Esophagus muscularis mucosa (tissue), 4 donors: ENCODE measurements around the gene CREBRF. TPM values are rescaled to one million over a fixed set of nuclear protein-coding genes. Genes with fewer than 3 reads are reported as not detected.

Experiments
- DNase-seq: peaks from one replicate; pipeline ENCODE4 v3.0.0-alpha.2; 2017; ENCODE audit errors: extremely low spot score
- H3K27ac ChIP-seq, 4 donors: fragments of 200-600 bp; sonication (generic); replicated peaks in 1 of 4; 1 replicate in 3 of 4; 2 replicates in 1 of 4; pipeline ENCODE4 v1.5.1; 2016 to 2019; ENCODE audit warnings: mild to moderate bottlenecking in 1 of 4
- H3K27me3 ChIP-seq, 4 donors: fragments of 200-600 bp; sonication (generic); one replicate each; pipeline versions ENCODE4 v1.5.1 to v1.6.0; 2016 to 2019
- H3K36me3 ChIP-seq, 4 donors: fragments of 200-600 bp; sonication (generic); one replicate each; pipeline ENCODE4 v1.5.1; 2016 to 2019
- H3K4me1 ChIP-seq, 4 donors: fragments of 200-600 bp; sonication (generic); one replicate each; pipeline ENCODE4 v1.5.1; 2016 to 2019
- H3K4me3 ChIP-seq, 4 donors: fragments of 200-600 bp; sonication (generic); 1 replicate in 2 of 4; 2 replicates in 2 of 4; pipeline ENCODE4 v1.5.1; 2016 to 2019; ENCODE audit warnings: mild to moderate bottlenecking in 4 of 4, moderate library complexity in 1 of 4
- H3K9me3 ChIP-seq, 4 donors: fragments of 200-600 bp; sonication (generic); 1 replicate in 3 of 4; 2 replicates in 1 of 4; pipeline ENCODE4 v1.5.1; 2016 to 2019
- CTCF ChIP-seq, 3 experiments: fragments of 200-600 bp in 2 of 3; fragments of 450-650 bp in 1 of 3; sonication (generic) in 2 of 3; IDR thresholded peaks; one replicate each; pipeline ENCODE4 v1.5.1; 2017 to 2019; ENCODE audit warnings: antibody characterized with exemption in 3 of 3, mild to moderate bottlenecking in 2 of 3, moderate library complexity in 1 of 3
- EP300 ChIP-seq: sonication (generic); formaldehyde crosslinking; IDR thresholded peaks from one replicate; pipeline ENCODE4 v1.6.1; 2017; ENCODE audit warnings: antibody characterized with exemption
- POLR2A ChIP-seq: fragments of 450-650 bp; IDR thresholded peaks from one replicate; pipeline ENCODE4 v1.6.1; 2017; ENCODE audit warnings: antibody characterized with exemption, moderate library complexity, mild to moderate bottlenecking, low read depth
- POLR2AphosphoS5 ChIP-seq, 2 donors: sonication (generic); formaldehyde crosslinking; IDR thresholded peaks; one replicate each; pipeline ENCODE4 v1.6.1; 2017; ENCODE audit warnings: antibody characterized with exemption in 2 of 2
- WGBS: methylation state at CpG from one replicate; pipeline ENCODE4 v1.1.5; 2018; 5-methylcytosine and 5-hydroxymethylcytosine counted together
- intact Hi-C: fragments of 100-400 bp; cut with DNase I; formaldehyde crosslinking; loops from one replicate; pipeline ENCODE4 v1.15.1; 2023
- total RNA-seq, 4 donors: library from RNA; depleted of rRNA; stranded (reverse); fragments of >200 nt; gene quantifications; one replicate each; pipeline versions ENCODE4 v1.1.0 to v1.2.1, GENCODE V29; 2016

CREBRF gene
- total RNA-seq: 10 to 100 TPM; 37.8 to 76.5 (median 46.3) TPM

GRCh38 chr5:173055983-173056782 is at the start of gene CREBRF:
CREBRF (plus strand) TSS chr5:173056352; CDS start chr5:173080776, 24,424 bp downstream.
- Histone ChIP-seq H3K27ac (peak within 1 kb of the TSS; percentile 96 to 100 (median 98)), H3K4me1 (peaks cover 26 to 46% (median 41%) of the 10 kb centered on the region in 4 donors), H3K9me3 (no peaks in the 10 kb centered on the region), H3K4me3 (peak within 1 kb of the TSS; percentile 88 to 100 (median 96)), H3K27me3 (peaks cover 0 to 4% (median 0%) of the 10 kb centered on the region in 4 donors), H3K36me3 (no peaks in the 10 kb centered on the region)
- WGBS: 0% methylated on average over 33 of the region's 74 CpGs
- TF ChIP-seq POLR2A (no peak), POLR2AphosphoS5 (IDR thresholded peaks at IDR 0.05) (peak; percentile 83 to 96)
- intact Hi-C loops: loop anchor here (2.0 to 10.0 kb wide), 2 partner anchors 71 to 89 kb away; partner anchors contain the start of gene BNIP1
- peak; percentile 100 for DNase-seq

DNA sequence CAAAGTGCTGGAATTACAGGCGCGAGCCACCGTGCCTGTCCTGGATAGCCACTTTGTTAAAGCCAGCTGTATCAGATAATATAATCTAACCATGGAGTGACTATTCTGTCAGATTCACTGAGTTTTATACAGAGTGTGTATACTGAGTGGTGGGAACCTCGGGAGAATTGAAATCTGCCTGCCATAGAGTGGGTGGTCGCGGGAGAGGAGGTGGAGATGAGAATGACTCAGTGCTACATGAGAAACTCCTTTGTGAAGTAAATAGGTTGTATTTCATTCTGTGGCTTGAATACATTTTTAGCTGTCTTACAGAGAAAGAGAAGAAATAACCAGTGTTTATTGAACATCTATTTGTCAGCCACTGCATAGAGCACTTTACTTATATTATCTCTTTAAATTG is 46.1 kb upstream of the CREBRF start:
- Histone ChIP-seq H3K9me3 (no peaks in the 10 kb centered on the region), H3K27ac (no peak overlapping the region), H3K4me1 (peaks cover 14 to 60% (median 43%) of the 10 kb centered on the region in 4 donors), H3K27me3 (no peaks in the 10 kb centered on the region), H3K36me3 (no peaks in the 10 kb centered on the region), H3K4me3 (no peak overlapping the region)
- DNase-seq: no peak
- WGBS: 93% methylated on average over 6 of the region's 6 CpGs
- intact Hi-C loops: no loop called here
- TF ChIP-seq CTCF (IDR thresholded peaks at IDR 0.05) (no peak), POLR2AphosphoS5 (IDR thresholded peaks at IDR 0.05) (no peak), EP300 (no peak), POLR2A (no peak)

GRCh38 chr5:173010547-173011464 is 45.3 kb upstream of the CREBRF start:
- intact Hi-C loops: no loop called here
- Histone ChIP-seq H3K4me3 (no peak overlapping the region), H3K36me3 (no peaks in the 10 kb centered on the region), H3K4me1 (peaks cover 22 to 67% (median 49%) of the 10 kb centered on the region in 4 donors), H3K27me3 (no peaks in the 10 kb centered on the region), H3K9me3 (no peaks in the 10 kb centered on the region), H3K27ac (peak overlapping the region in 3 of 4 donors; percentile 4 to 48 (median 19))
- TF ChIP-seq CTCF (IDR thresholded peaks at IDR 0.05): peak; percentile 27 to 39 (median 35)
- no peak for TF ChIP-seq POLR2A
- no peak for DNase-seq
- 70% methylated on average over 10 of the region's 11 CpGs for WGBS

- Histone ChIP-seq H3K27ac (peak overlapping the region in 3 of 4 donors; percentile 4 to 48 (median 41)), H3K9me3 (no peaks in the 10 kb centered on the region), H3K4me3 (no peak overlapping the region), H3K36me3 (no peaks in the 10 kb centered on the region), H3K4me1 (peaks cover 30 to 71% (median 54%) of the 10 kb centered on the region in 4 donors), H3K27me3 (no peaks in the 10 kb centered on the region)
- intact Hi-C loops: no loop called here
- WGBS: 76% methylated on average over 4 of the region's 4 CpGs
- no peak for TF ChIP-seq CTCF (IDR thresholded peaks at IDR 0.05)
- no peak for TF ChIP-seq POLR2A
- TF ChIP-seq POLR2AphosphoS5 (IDR thresholded peaks at IDR 0.05): no peak
- TF ChIP-seq EP300: no peak
- DNase-seq: no peak
Observed at GRCh38 chr5:173011566-173011965, 44.6 kb upstream of the CREBRF start.

DNA sequence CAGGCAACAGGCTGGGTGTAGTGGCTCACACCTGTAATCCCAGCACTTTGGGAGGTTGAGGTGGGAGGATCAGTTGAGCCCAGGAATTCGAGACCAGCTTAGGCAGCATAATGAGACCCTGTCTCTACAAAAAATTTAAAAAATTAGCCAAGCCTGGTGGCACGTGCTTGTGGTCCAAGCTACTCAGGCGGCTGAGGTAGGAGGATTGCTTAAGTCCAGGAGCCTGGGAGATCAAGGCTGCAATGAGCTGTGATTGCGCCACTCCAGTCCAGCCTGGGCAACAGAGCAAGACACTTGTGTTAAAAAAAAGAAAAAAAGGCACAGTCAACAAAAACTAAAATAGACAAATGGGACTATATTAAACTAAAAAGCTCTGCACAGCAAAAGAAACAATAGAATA is 43.3 kb upstream of the CREBRF start:
- H3K4me3 ChIP-seq: no peak overlapping the region
- 90% methylated on average over 4 of the region's 4 CpGs for WGBS
- TF ChIP-seq CTCF (IDR thresholded peaks at IDR 0.05) (no peak), POLR2AphosphoS5 (IDR thresholded peaks at IDR 0.05) (no peak), POLR2A (no peak), EP300 (no peak)
- H3K27ac ChIP-seq: no peak overlapping the region
- intact Hi-C loops: no loop called here
- H3K27me3 ChIP-seq: no peaks in the 10 kb centered on the region
- peaks cover 37 to 68% (median 51%) of the 10 kb centered on the region in 4 donors for H3K4me1 ChIP-seq
- no peak for DNase-seq
- H3K36me3 ChIP-seq: no peaks in the 10 kb centered on the region
- H3K9me3 ChIP-seq: no peaks in the 10 kb centered on the region
